AG04450 (cell line): ENCODE results near the gene CARD8. TPM values are rescaled to one million over a fixed set of nuclear protein-coding genes. Genes with fewer than 3 reads are reported as not detected.

Experiments
- CTCF ChIA-PET: fragments of 300-600, 350-600 bp; formaldehyde crosslinking; extraction: SDS; loops from one replicate; lab custom pipeline; 2022; ENCODE audit warnings: antibody characterized with exemption, inconsistent platforms; lab: Charles Lee
- POLR2A ChIA-PET: fragments of 350-600 bp; formaldehyde crosslinking; extraction: SDS; loops from one replicate; lab custom pipeline; 2021; ENCODE audit warnings: antibody characterized with exemption, inconsistent platforms; lab: Yijun Ruan, JAX
- DNase-seq: peaks from one replicate; pipeline ENCODE4 v3.0.0-alpha.2; 2011; ENCODE audit warnings: low read depth, low spot score
- H3K27ac ChIP-seq: one replicate; pipeline ENCODE4 v1.5.1; 2012; ENCODE audit warnings: low read depth, low read length, control low read depth
- H3K27me3 ChIP-seq: one replicate; pipeline ENCODE4 v1.6.0; 2012; ENCODE audit warnings: low read length; ENCODE audit not compliant: control insufficient read depth, insufficient read depth
- H3K4me3 ChIP-seq: 2 replicates; pipeline ENCODE4 v1.5.1; 2011; ENCODE audit warnings: mild to moderate bottlenecking, low read depth, low read length, control low read depth
- H3K9me3 ChIP-seq: 2 replicates; pipeline ENCODE4 v1.5.1; 2012; ENCODE audit warnings: low read length; ENCODE audit not compliant: control insufficient read depth, insufficient read depth
- polyA plus RNA-seq: library from polyadenylated mRNA; depleted of rRNA; stranded (reverse); fragments of >200 nt; gene quantifications from 2 replicates; pipeline ENCODE4 v1.2.3, GENCODE V29; 2011
- TF ChIP-seq, protein P1 (sequence below): IDR thresholded peaks from 2 replicates; pipeline ENCODE4 v1.5.1; 2011; ENCODE audit warnings: low read depth, low read length, control low read depth, inconsistent platforms

CARD8 gene
- polyA plus RNA-seq, 1 experiment, result 22.4 TPM

DNA sequence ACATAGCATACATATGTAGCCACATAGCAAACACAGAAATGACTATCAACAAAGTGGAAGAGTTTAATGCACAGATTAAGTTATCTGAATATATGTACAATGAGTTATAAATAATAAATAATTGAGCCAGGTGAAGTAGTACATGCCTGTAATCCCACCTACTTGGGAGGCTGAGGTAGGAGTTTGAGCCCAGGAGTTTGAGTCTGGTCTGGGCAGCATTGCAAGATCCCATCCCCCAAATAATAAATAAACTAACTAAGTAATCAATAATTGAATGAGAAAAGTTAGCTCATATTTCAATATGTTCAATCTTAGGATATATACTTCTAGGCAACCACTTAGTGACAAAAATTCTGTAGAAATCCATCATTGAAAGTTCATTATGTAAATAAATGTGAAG is 1.7 kb downstream of the CARD8 start:
- CTCF ChIA-PET, result interaction anchor here (0.6 kb wide), 1 partner anchor 84 kb away, joined by 3 read pairs; the partner anchor contains the start of gene LIG1
- H3K27me3 ChIP-seq, result no peaks in the 10 kb centered on the region
- POLR2A ChIA-PET, result no interaction called here

DNA sequence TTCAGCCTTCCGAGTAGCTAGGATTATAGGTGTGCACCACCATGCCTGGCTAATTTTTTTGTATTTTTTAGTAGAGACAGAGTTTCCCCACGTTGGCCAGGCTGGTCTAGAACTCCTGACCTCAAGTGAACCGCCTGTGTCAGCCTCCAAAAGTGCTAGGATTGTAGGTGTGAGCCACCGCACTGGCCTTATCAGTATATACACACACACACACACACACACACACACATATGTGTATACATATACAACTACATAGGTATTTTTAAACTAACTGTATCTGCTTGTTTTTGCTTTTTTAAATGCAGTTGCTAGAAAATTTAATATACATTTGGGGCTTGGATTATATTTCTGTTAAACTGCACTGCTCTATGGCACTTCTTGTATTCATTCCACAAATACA is 3.1 kb downstream of the CARD8 start:
- DNase-seq, result no peak
- TF ChIP-seq, protein P1, sequence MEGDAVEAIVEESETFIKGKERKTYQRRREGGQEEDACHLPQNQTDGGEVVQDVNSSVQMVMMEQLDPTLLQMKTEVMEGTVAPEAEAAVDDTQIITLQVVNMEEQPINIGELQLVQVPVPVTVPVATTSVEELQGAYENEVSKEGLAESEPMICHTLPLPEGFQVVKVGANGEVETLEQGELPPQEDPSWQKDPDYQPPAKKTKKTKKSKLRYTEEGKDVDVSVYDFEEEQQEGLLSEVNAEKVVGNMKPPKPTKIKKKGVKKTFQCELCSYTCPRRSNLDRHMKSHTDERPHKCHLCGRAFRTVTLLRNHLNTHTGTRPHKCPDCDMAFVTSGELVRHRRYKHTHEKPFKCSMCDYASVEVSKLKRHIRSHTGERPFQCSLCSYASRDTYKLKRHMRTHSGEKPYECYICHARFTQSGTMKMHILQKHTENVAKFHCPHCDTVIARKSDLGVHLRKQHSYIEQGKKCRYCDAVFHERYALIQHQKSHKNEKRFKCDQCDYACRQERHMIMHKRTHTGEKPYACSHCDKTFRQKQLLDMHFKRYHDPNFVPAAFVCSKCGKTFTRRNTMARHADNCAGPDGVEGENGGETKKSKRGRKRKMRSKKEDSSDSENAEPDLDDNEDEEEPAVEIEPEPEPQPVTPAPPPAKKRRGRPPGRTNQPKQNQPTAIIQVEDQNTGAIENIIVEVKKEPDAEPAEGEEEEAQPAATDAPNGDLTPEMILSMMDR, result no peak
- CTCF ChIA-PET, result no interaction called here
- Histone ChIP-seq H3K27me3 (no peaks in the 10 kb centered on the region), H3K4me3 (no peak overlapping the region), H3K9me3 (no peaks in the 10 kb centered on the region), H3K27ac (no peak overlapping the region)
- POLR2A ChIA-PET, result no interaction called here

More for the DNA sequence above, 1.7 kb downstream of the CARD8 start:
- Histone ChIP-seq H3K9me3 (no peaks in the 10 kb centered on the region), H3K27ac (no peak overlapping the region), H3K4me3 (no peak overlapping the region)
- no peak for DNase-seq
- TF ChIP-seq, protein P1, result no peak

DNA sequence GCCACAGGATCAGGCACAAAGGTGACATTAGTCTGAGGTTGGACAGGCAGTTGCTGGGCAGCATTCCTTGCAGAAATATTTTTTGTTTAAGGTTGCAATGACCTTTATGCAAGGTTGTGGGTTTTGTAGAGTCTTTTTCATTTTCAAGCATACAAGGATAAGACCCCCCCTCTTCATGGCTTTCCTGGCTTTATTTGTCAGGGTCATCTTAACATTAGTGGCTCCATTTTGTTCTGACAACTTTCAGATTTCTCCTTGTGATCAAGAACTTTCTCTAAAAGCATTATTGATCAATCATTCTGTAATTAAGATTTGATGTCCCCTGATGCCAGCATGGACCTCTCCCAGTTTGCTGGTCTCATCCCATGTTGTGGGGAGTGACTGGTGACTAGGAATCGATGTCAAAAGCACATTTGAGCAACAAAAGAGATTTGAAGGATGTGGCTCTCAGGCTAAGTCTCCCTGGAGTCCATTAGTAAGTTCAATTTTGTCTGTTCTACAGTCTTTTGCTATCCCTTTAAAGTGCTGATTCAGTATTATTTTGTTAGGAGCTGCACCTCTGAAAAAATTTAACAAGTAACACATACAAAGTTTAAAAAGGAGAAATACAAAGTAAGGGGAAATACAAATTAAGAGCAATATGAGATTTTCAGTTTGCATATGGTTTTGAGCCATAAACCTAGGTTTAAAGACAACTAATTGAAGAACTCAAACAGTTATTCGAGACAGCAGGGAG is 5.3 kb downstream of the CARD8 start:
- TF ChIP-seq, protein P1, result no peak
- DNase-seq, result no peak
- Histone ChIP-seq H3K27ac (no peak overlapping the region), H3K4me3 (no peak overlapping the region), H3K27me3 (no peaks in the 10 kb centered on the region), H3K9me3 (no peaks in the 10 kb centered on the region)
- CTCF ChIA-PET, result interaction anchor here (1.5 kb wide), 1 partner anchor 9 kb away, joined by 4 read pairs; no protein-coding TSS in a partner anchor
- POLR2A ChIA-PET, result no interaction called here

DNA sequence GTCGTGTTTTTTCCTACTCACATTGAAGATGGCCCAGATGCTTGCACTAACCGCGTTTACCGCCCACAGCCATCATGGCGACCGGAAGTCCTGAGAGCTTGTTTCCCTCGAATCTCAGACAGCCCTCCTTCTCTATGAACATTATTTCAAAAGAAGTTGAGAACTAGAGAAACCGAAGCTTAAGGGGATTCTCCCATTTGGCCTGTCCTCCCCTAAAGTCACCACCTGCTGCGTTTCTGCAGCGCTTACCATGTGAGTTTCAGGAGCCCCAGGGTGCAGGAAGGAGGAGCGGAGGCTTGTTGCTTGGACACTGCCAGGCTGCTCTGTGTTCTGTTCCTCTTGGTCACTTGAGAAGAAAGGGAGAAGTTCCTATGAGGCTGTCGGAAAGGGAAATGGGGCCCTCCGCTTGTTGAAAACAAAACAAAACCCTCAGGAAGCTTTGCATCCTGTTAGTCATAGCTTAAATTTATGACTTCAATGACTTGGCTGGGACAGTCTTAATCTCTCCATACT is 6.2 kb downstream of the CARD8 start:
- ChIA-PET POLR2A (no interaction called here), CTCF (interaction anchor here (1.5 kb wide), 1 partner anchor 10 kb away, joined by 4 read pairs; no protein-coding TSS in a partner anchor)
- no peak overlapping the region for H3K27ac ChIP-seq
- no peak overlapping the region for H3K4me3 ChIP-seq
- DNase-seq, result no peak
- H3K9me3 ChIP-seq, result no peaks in the 10 kb centered on the region
- H3K27me3 ChIP-seq, result no peaks in the 10 kb centered on the region
- TF ChIP-seq, protein P1, result no peak
